ENCODE measurements around the gene PAQR4.

The PAQR4 gene

GRCh38 chr16:2988590-2989099 is 19.5 kb downstream of the PAQR4 start:
- TF ChIP-seq ZFX (IDR thresholded peaks at IDR 0.05; ENCODE audit: borderline replicate concordance), result no peak
- no peak for TF ChIP-seq CTCF (IDR thresholded peaks at IDR 0.05)
- no peak overlapping the region for H3K27ac ChIP-seq

GRCh38 chr16:2990891-2991290 is 21.7 kb downstream of the PAQR4 start:
- no peak for TF ChIP-seq CTCF (IDR thresholded peaks at IDR 0.05)
- H3K27ac ChIP-seq, result no peak overlapping the region

GRCh38 chr16:2991566-2992261 is 22.6 kb downstream of the PAQR4 start:
- TF ChIP-seq ZFX (IDR thresholded peaks at IDR 0.05; ENCODE audit: borderline replicate concordance) (no peak), CTCF (IDR thresholded peaks at IDR 0.05) (no peak)

GRCh38 chr16:2992383-2993081 is 23.4 kb downstream of the PAQR4 start:
- no peak for TF ChIP-seq CTCF (IDR thresholded peaks at IDR 0.05)
- TF ChIP-seq ZFX (IDR thresholded peaks at IDR 0.05; ENCODE audit: borderline replicate concordance), result no peak
- H3K27ac ChIP-seq, result no peak overlapping the region

More at GRCh38 chr16:2991566-2992261, 22.6 kb downstream of the PAQR4 start:
- H3K27ac ChIP-seq, result no peak overlapping the region

GRCh38 chr16:2996298-2996697 is 27.1 kb downstream of the PAQR4 start:
- TF ChIP-seq ZFX (IDR thresholded peaks at IDR 0.05; ENCODE audit: borderline replicate concordance) (no peak), CTCF (IDR thresholded peaks at IDR 0.05) (no peak)
- no peak overlapping the region for H3K27ac ChIP-seq

GRCh38 chr16:2999929-3000328 is 30.8 kb downstream of the PAQR4 start:
- H3K27ac ChIP-seq, result no peak overlapping the region
- TF ChIP-seq ZFX (IDR thresholded peaks at IDR 0.05; ENCODE audit: borderline replicate concordance) (no peak), CTCF (IDR thresholded peaks at IDR 0.05) (no peak)

- TF ChIP-seq CTCF (IDR thresholded peaks at IDR 0.05) (no peak), ZFX (IDR thresholded peaks at IDR 0.05; ENCODE audit: borderline replicate concordance) (no peak)
- no peak overlapping the region for H3K27ac ChIP-seq
Measured at GRCh38 chr16:3000540-3000939, 31.4 kb downstream of the PAQR4 start.
